Thyroid gland (tissue), 4 donors: Measurements from ENCODE around the gene SLC2A9. TPM values are rescaled to one million over a fixed set of nuclear protein-coding genes. Genes with fewer than 3 reads are reported as not detected.

Source experiments
- DNase-seq, 2 donors: peaks; one replicate each; pipeline ENCODE4 v3.0.0-alpha.2; 2019
- H3K27ac ChIP-seq, 3 donors: fragments of 200-600 bp; sonication (generic); 1 replicate in 2 of 3; 2 replicates in 1 of 3; pipeline ENCODE4 v1.5.1; 2016 to 2019; ENCODE audit warnings: mild to moderate bottlenecking in 1 of 3, moderate library complexity in 1 of 3
- H3K27me3 ChIP-seq: fragments of 200-600 bp; sonication (generic); one replicate; pipeline ENCODE4 v1.5.1; 2019
- H3K36me3 ChIP-seq, 2 donors: fragments of 200-600 bp; sonication (generic); one replicate each; pipeline ENCODE4 v1.5.1; 2016 to 2019
- H3K4me1 ChIP-seq, 2 donors: fragments of 200-600 bp; sonication (generic); one replicate each; pipeline ENCODE4 v1.5.1; 2017 to 2019
- H3K4me3 ChIP-seq, 3 donors: fragments of 200-600 bp; sonication (generic); replicated peaks in 1 of 3; 1 replicate in 2 of 3; 2 replicates in 1 of 3; pipeline ENCODE4 v1.5.1; 2016; ENCODE audit warnings: mild to moderate bottlenecking in 1 of 3
- H3K9me3 ChIP-seq: fragments of 200-600 bp; sonication (generic); one replicate; pipeline ENCODE4 v1.5.1; 2017
- POLR2A ChIP-seq, 2 donors: fragments of 450-650 bp; IDR thresholded peaks; one replicate each; pipeline ENCODE4 v1.6.1; 2017; ENCODE audit warnings: antibody characterized with exemption in 2 of 2, mild to moderate bottlenecking in 2 of 2, moderate library complexity in 1 of 2
- WGBS, 2 donors: methylation state at CpG; one replicate each; pipeline ENCODE4 v1.1.5; 2017; 5-methylcytosine and 5-hydroxymethylcytosine counted together
- intact Hi-C: fragments of 100-400 bp; cut with DNase I; formaldehyde crosslinking; loops from one replicate; pipeline ENCODE4 v1.15.1; 2023
- total RNA-seq, 4 donors: library from RNA; depleted of rRNA; stranded (reverse); fragments of >200 nt; gene quantifications; one replicate each; pipeline ENCODE4 v1.2.3, GENCODE V29; 2016
- TF ChIP-seq, protein P1 (sequence below), 6 experiments: fragments of 200-600 bp in 3 of 6; fragments of 450-650 bp in 3 of 6; sonication (generic) in 3 of 6; IDR thresholded peaks; one replicate each; pipeline ENCODE4 v1.5.1; 2016 to 2019; ENCODE audit warnings: antibody characterized with exemption in 6 of 6, mild to moderate bottlenecking in 2 of 6, inconsistent platforms in 1 of 6, moderate library complexity in 1 of 6

Gene SLC2A9
- total RNA-seq, 4 donors from 2014 or later, result 5.0 to 21.2 (median 9.2) TPM

DNA sequence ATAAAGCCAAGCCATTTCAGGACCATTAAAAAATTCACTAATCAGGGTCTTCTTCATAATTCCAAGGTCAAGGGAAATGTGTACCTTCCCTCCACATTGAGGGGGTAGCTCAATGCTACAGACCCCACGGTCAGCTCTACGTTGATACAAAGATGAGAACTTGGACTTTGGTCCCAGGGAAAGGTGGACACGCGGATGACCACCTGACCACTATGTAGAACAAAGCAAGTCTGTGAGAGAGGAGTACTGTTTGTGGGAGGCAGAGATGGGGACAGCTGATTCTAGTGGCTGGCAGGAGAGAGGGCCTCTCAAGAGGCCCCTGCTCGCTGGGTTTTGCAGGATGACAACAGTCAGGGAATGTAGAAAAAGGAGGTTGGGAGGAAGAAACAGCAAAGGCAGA lies 58.0 kb downstream of the SLC2A9 start:
- Histone ChIP-seq H3K27ac (no peak overlapping the region), H3K4me1 (peaks cover 9 to 12% of the 10 kb centered on the region in 2 donors), H3K36me3 (no peaks in the 10 kb centered on the region), H3K27me3 (no peaks in the 10 kb centered on the region), H3K4me3 (no peak overlapping the region), H3K9me3 (no peaks in the 10 kb centered on the region)
- TF ChIP-seq, protein P1, sequence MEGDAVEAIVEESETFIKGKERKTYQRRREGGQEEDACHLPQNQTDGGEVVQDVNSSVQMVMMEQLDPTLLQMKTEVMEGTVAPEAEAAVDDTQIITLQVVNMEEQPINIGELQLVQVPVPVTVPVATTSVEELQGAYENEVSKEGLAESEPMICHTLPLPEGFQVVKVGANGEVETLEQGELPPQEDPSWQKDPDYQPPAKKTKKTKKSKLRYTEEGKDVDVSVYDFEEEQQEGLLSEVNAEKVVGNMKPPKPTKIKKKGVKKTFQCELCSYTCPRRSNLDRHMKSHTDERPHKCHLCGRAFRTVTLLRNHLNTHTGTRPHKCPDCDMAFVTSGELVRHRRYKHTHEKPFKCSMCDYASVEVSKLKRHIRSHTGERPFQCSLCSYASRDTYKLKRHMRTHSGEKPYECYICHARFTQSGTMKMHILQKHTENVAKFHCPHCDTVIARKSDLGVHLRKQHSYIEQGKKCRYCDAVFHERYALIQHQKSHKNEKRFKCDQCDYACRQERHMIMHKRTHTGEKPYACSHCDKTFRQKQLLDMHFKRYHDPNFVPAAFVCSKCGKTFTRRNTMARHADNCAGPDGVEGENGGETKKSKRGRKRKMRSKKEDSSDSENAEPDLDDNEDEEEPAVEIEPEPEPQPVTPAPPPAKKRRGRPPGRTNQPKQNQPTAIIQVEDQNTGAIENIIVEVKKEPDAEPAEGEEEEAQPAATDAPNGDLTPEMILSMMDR (IDR thresholded peaks at IDR 0.05), result no peak
- TF ChIP-seq POLR2A (IDR thresholded peaks at IDR 0.05), result no peak
- intact Hi-C loops, result no loop called here
- 86 to 90% methylated on average over 5 of the region's 5 CpGs for WGBS, 2 donors
- DNase-seq, result no peak

DNA sequence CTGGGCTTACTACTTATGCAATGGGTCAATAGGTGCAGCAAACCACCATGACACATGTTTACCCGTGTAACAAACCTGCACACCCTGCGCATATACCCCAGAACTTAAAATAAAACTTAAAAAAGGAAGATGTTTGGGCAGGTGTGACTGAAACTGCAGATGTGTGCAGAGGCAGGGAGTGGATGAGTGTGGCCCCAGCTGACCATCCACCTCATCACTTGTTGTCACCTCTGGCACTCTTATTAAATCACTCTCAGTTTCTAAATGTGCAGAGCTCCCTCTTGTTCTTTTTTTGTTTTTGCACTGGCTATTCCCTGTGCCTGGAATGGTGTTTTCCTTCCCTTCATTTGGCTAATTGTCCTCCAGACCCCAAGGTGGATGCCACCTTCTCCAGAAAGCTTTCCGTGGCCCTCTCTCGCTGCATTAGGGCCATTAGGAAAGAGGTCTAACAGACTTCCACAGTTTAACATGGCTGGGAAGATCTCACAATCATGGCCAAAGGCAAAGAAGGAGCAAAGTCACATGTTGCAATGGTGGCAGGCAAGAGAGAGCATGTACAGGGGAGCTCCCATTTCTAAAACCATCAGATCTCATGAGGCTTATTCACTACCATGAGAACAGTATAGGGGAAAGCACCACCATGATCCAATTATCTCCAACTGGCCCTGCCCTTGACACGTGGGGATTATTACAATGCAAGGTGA lies 58.5 kb downstream of the SLC2A9 start:
- Histone ChIP-seq H3K4me3 (no peak overlapping the region), H3K36me3 (no peaks in the 10 kb centered on the region), H3K27ac (no peak overlapping the region), H3K9me3 (no peaks in the 10 kb centered on the region), H3K27me3 (no peaks in the 10 kb centered on the region), H3K4me1 (peaks cover 9 to 12% of the 10 kb centered on the region in 2 donors)
- intact Hi-C loops, result no loop called here
- TF ChIP-seq POLR2A (IDR thresholded peaks at IDR 0.05), result no peak
- TF ChIP-seq, protein P1 (IDR thresholded peaks at IDR 0.05), result no peak
- 95 to 97% methylated on average over 5 of the region's 5 CpGs for WGBS, 2 donors
- no peak for DNase-seq

DNA sequence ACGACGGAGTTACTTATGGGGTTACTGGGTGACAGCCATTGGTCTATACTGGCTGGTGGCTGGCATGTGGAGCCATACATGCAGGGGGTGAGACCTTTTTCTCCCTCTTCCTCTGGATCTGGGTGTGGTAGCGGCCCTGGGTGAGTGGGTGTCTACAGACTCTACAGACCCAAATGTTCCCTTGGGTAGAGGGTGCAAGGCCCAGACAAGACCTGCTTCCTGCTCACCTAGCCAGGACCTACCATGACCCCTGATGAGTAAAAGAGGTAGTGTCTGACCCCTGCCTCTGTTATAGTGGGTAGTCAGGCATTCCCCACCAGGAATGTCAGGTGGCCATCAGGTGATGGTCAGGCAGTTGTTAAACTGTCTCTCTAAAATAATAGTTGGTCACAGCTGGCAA lies 66.8 kb downstream of the SLC2A9 start:
- Histone ChIP-seq H3K9me3 (no peaks in the 10 kb centered on the region), H3K36me3 (no peaks in the 10 kb centered on the region), H3K27me3 (no peaks in the 10 kb centered on the region), H3K27ac (no peak overlapping the region), H3K4me3 (no peak overlapping the region), H3K4me1 (no peaks in the 10 kb centered on the region)
- intact Hi-C loops, result no loop called here
- no peak for DNase-seq
- TF ChIP-seq, protein P1 (IDR thresholded peaks at IDR 0.05), result no peak
- TF ChIP-seq POLR2A (IDR thresholded peaks at IDR 0.05), result no peak
- WGBS, 2 donors, result 96 to 100% methylated on average over 3 of the region's 3 CpGs

DNA sequence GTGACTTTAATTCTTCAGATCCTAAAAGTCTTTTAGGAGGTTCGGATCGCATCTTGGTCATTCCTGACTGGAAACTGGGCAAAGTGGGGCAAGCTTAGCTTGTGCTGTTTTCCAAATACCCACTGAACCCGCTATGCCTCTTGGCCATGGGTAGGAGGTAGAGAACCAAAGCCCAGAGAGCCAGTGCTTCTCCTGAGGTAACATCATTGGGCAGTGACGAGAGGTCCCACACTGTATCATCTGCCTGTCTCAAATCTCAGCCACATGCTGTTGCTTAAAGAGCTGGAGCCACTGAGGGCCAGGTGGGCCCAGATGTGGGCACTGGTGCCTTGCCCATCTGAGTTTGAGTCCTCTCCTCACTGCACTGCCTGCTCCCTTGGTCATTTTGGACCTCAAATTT lies 68.2 kb downstream of the SLC2A9 start:
- 94 to 98% methylated on average over 4 of the region's 4 CpGs for WGBS, 2 donors
- no peaks in the 10 kb centered on the region for H3K36me3 ChIP-seq
- H3K27me3 ChIP-seq, result no peaks in the 10 kb centered on the region
- no peak overlapping the region for H3K4me3 ChIP-seq
- no peaks in the 10 kb centered on the region for H3K9me3 ChIP-seq
- H3K4me1 ChIP-seq, result no peaks in the 10 kb centered on the region
- TF ChIP-seq, protein P1 (IDR thresholded peaks at IDR 0.05), result no peak
- TF ChIP-seq POLR2A (IDR thresholded peaks at IDR 0.05), result no peak
- DNase-seq, result no peak
- intact Hi-C loops, result no loop called here
- no peak overlapping the region for H3K27ac ChIP-seq

DNA sequence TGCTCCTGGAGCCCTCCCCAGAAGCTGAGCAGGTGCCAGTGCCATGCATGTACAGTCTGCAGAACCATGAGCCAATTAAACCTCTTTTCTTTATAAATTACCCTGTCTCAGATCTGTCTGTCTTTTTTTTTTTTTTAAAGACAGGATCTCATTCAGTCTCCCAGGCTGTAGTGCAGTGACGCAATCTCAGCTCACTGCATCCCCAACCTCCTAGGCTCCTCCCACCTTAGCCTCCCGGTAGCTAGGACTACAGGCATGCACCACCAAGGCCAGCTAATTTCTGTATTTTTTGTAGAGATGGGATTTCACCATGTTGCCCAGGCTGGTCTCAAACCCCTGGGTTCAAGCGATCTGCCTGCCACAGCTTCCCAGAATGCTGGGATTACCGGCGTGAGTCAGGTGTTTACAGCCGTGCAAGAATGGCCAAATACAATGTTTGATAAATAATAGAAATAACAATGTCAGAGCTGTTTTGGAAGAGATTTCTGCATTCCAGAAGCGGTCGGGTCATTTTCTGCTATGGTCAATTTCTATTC lies 68.8 kb downstream of the SLC2A9 start:
- Histone ChIP-seq H3K4me3 (no peak overlapping the region), H3K36me3 (no peaks in the 10 kb centered on the region), H3K27ac (no peak overlapping the region), H3K9me3 (no peaks in the 10 kb centered on the region), H3K27me3 (no peaks in the 10 kb centered on the region), H3K4me1 (no peaks in the 10 kb centered on the region)
- DNase-seq, result no peak
- 85% methylated on average over 8 of the region's 8 CpGs for WGBS, 2 donors
- intact Hi-C loops, result no loop called here
- TF ChIP-seq, protein P1 (IDR thresholded peaks at IDR 0.05), result no peak
- TF ChIP-seq POLR2A (IDR thresholded peaks at IDR 0.05), result no peak
